IMR-90 (cell line): ENCODE data around the gene ADGRD1. TPM values are rescaled to one million over a fixed set of nuclear protein-coding genes. Genes with fewer than 3 reads are reported as not detected.
A peak's percentile ranks its signal among the peaks of the same experiment; 100 is the strongest.

Source experiments
- ATAC-seq: fragments of 200-7000 bp; cut with Tn5 transposase; 2 replicates; pipeline ENCODE4 v1.9.1; 2020; ENCODE audit warnings: low read depth, mild to moderate bottlenecking, moderate library complexity
- BruUV-seq: library from RNA; stranded (reverse); fragments of 400-500 nt; replicated peaks from 2 replicates; lab custom pipeline; 2021; lab: Mats Ljungman, UMichigan
- CTCF ChIA-PET: fragments of 300-600 bp; formaldehyde crosslinking; extraction: SDS; loops from one replicate; lab custom pipeline; 2021; ENCODE audit warnings: antibody characterized with exemption; lab: Yijun Ruan, JAX
- POLR2A ChIA-PET: fragments of 300-600 bp; sonication (Branson Sonifier 250); formaldehyde crosslinking; loops from one replicate; lab custom pipeline; 2022; ENCODE audit warnings: antibody characterized with exemption; ENCODE audit not compliant: unreplicated experiment; lab: Charles Lee
- DNase-seq: peaks from one replicate; pipeline ENCODE4 v3.0.0; 2013
- H2AFZ ChIP-seq: replicated peaks from 2 replicates; pipeline ENCODE3; 2013; ENCODE audit warnings: low read length, mild to moderate bottlenecking; ENCODE audit not compliant: poor library complexity
- H2AK5ac ChIP-seq: 2 replicates; pipeline ENCODE4 v1.6.1; 2013; ENCODE audit warnings: low read depth, low read length, inconsistent platforms
- H2AK9ac ChIP-seq: replicated peaks from 2 replicates; pipeline ENCODE3; 2013; ENCODE audit warnings: mild to moderate bottlenecking, low read depth, low read length, moderate library complexity; ENCODE audit not compliant: poor library complexity
- H2BK120ac ChIP-seq: 2 replicates; pipeline ENCODE4 v1.6.1; 2013; ENCODE audit warnings: low read depth, low read length, inconsistent platforms
- H2BK15ac ChIP-seq: 3 replicates; pipeline ENCODE4 v1.6.1; 2013; ENCODE audit warnings: low read depth, low read length, inconsistent platforms
- H2BK20ac ChIP-seq: 2 replicates; pipeline ENCODE4 v1.6.1; 2013; ENCODE audit warnings: low read depth, mild to moderate bottlenecking, inconsistent platforms, low read length, moderate library complexity
- H2BK5ac ChIP-seq: 2 replicates; pipeline ENCODE4 v1.6.1; 2013; ENCODE audit warnings: mild to moderate bottlenecking, low read depth, low read length, inconsistent platforms; ENCODE audit not compliant: poor library complexity, severe bottlenecking
- H3K14ac ChIP-seq: replicated peaks from 2 replicates; pipeline ENCODE4 v1.6.1; 2013; ENCODE audit warnings: low read depth, low read length, inconsistent platforms
- H3K18ac ChIP-seq: 2 replicates; pipeline ENCODE4 v1.6.1; 2013; ENCODE audit warnings: low read depth, low read length, control low read depth
- H3K23ac ChIP-seq: 2 replicates; pipeline ENCODE4 v1.6.1; 2013; ENCODE audit warnings: low read depth, low read length, inconsistent platforms
- H3K27ac ChIP-seq: 2 replicates; pipeline ENCODE4 v1.5.1; 2013; ENCODE audit warnings: mild to moderate bottlenecking, control low read depth, low read length; ENCODE audit not compliant: insufficient read depth
- H3K27me3 ChIP-seq: 2 replicates; pipeline ENCODE4 v1.6.1; 2013; ENCODE audit warnings: low read length; ENCODE audit not compliant: control insufficient read depth, insufficient read depth
- H3K36me3 ChIP-seq: 2 replicates; pipeline ENCODE4 v1.6.1; 2013; ENCODE audit warnings: low read length, mixed read lengths; ENCODE audit not compliant: control insufficient read depth, insufficient read depth
- H3K4ac ChIP-seq: 2 replicates; pipeline ENCODE4 v1.6.1; 2013; ENCODE audit warnings: low read depth, low read length, inconsistent platforms
- H3K4me1 ChIP-seq: 2 replicates; pipeline ENCODE4 v1.6.1; 2013; ENCODE audit warnings: low read length, mixed read lengths; ENCODE audit not compliant: control insufficient read depth, insufficient read depth
- H3K4me2 ChIP-seq: 2 replicates; pipeline ENCODE4 v1.6.1; 2013; ENCODE audit warnings: low read depth, mild to moderate bottlenecking, control low read depth, low read length, moderate library complexity
- H3K4me3 ChIP-seq: 2 replicates; pipeline ENCODE4 v1.5.1; 2013; ENCODE audit warnings: low read depth, mild to moderate bottlenecking, control low read depth, low read length, moderate library complexity; ENCODE audit not compliant: insufficient read depth
- H3K56ac ChIP-seq: 2 replicates; pipeline ENCODE4 v1.6.1; 2013; ENCODE audit warnings: low read length, inconsistent platforms; ENCODE audit not compliant: insufficient read depth; ENCODE audit errors: extremely low read depth
- H3K79me1 ChIP-seq, 2 experiments: 2 replicates each; pipeline ENCODE4 v1.6.1; 2013; ENCODE audit warnings: low read length in 2 of 2, inconsistent platforms in 1 of 2, low read depth in 1 of 2
- H3K9ac ChIP-seq: 2 replicates; pipeline ENCODE4 v1.6.1; 2013; ENCODE audit warnings: low read depth, low read length, control low read depth
- H3K9me1 ChIP-seq: 2 replicates; pipeline ENCODE4 v1.6.1; 2013; ENCODE audit warnings: low read length, inconsistent platforms; ENCODE audit not compliant: insufficient read depth
- H3K9me3 ChIP-seq: 2 replicates; pipeline ENCODE4 v1.6.1; 2013; ENCODE audit warnings: low read length; ENCODE audit not compliant: control insufficient read depth, insufficient read depth
- H4K20me1 ChIP-seq: 2 replicates; pipeline ENCODE4 v1.6.1; 2013; ENCODE audit warnings: low read length, inconsistent platforms; ENCODE audit not compliant: insufficient read depth
- H4K5ac ChIP-seq: 2 replicates; pipeline ENCODE4 v1.6.1; 2013; ENCODE audit warnings: mild to moderate bottlenecking, low read depth, low read length, control low read depth
- H4K8ac ChIP-seq, 2 experiments: 2 replicates each; pipeline ENCODE4 v1.6.1; 2013; ENCODE audit warnings: low read depth in 2 of 2, low read length in 2 of 2, control low read depth in 1 of 2, inconsistent platforms in 1 of 2
- H4K91ac ChIP-seq: 2 replicates; pipeline ENCODE4 v1.6.1; 2013; ENCODE audit warnings: low read depth, low read length, inconsistent platforms; ENCODE audit not compliant: insufficient read depth
- BHLHE40 ChIP-seq: fragments of 150-350 bp; IDR thresholded peaks from 2 replicates; pipeline ENCODE4 v1.6.1; 2016; ENCODE audit warnings: mild to moderate bottlenecking, low read depth, low read length
- CEBPB ChIP-seq: IDR thresholded peaks from 2 replicates; pipeline ENCODE4 v1.6.1; 2012; ENCODE audit warnings: low read depth, low read length, improper control_type of control experiment
- CHD1 ChIP-seq: IDR thresholded peaks from 2 replicates; pipeline ENCODE4 v1.6.1; 2012; ENCODE audit warnings: low read depth, low read length, improper control_type of control experiment
- CTCF ChIP-seq: conservative IDR thresholded peaks from 2 replicates; pipeline ENCODE4 v1.5.1; 2012; ENCODE audit warnings: mild to moderate bottlenecking, low read depth, low read length, improper control_type of control experiment
- ELK1 ChIP-seq: fragments of 150-350 bp; IDR thresholded peaks from 2 replicates; pipeline ENCODE4 v1.6.1; 2016; ENCODE audit warnings: low read depth, mild to moderate bottlenecking, low read length, moderate library complexity, borderline replicate concordance
- FOS ChIP-seq: fragments of 150-350 bp; IDR thresholded peaks from 2 replicates; pipeline ENCODE4 v1.6.1; 2016; ENCODE audit warnings: low read depth, low read length
- MAFK ChIP-seq: IDR thresholded peaks from 2 replicates; pipeline ENCODE4 v1.6.1; 2012; ENCODE audit warnings: low read depth, low read length, improper control_type of control experiment
- MAZ ChIP-seq: IDR thresholded peaks from 2 replicates; pipeline ENCODE4 v1.6.1; 2012; ENCODE audit warnings: low read depth, mild to moderate bottlenecking, low read length, improper control_type of control experiment, moderate library complexity, borderline replicate concordance
- MXI1 ChIP-seq: IDR thresholded peaks from 2 replicates; pipeline ENCODE4 v1.6.1; 2012; ENCODE audit warnings: low read depth, mild to moderate bottlenecking, low read length, moderate library complexity, borderline replicate concordance
- NFE2L2 ChIP-seq: fragments of 150-350 bp; IDR thresholded peaks from 2 replicates; pipeline ENCODE4 v1.6.1; 2016; ENCODE audit warnings: low read depth, mild to moderate bottlenecking, low read length
- POLR2A ChIP-seq: IDR thresholded peaks from 2 replicates; pipeline ENCODE4 v1.6.1; 2012; ENCODE audit warnings: mild to moderate bottlenecking, low read depth, low read length
- RAD21 ChIP-seq: IDR thresholded peaks from 2 replicates; pipeline ENCODE4 v1.6.1; 2012; ENCODE audit warnings: low read length, improper control_type of control experiment
- RCOR1 ChIP-seq: IDR thresholded peaks from 2 replicates; pipeline ENCODE4 v1.6.1; 2012; ENCODE audit warnings: mild to moderate bottlenecking, low read length, improper control_type of control experiment; ENCODE audit not compliant: insufficient replicate concordance
- RFX5 ChIP-seq: IDR thresholded peaks from 2 replicates; pipeline ENCODE4 v1.8.0; 2012; ENCODE audit warnings: low read depth, mild to moderate bottlenecking, low read length, moderate library complexity
- SMC3 ChIP-seq: fragments of 150-350 bp; IDR thresholded peaks from 2 replicates; pipeline ENCODE4 v1.6.1; 2016; ENCODE audit warnings: low read depth, mild to moderate bottlenecking, antibody characterized with exemption, low read length, moderate library complexity
- WGBS, 2 experiments: methylation state at CpG; one replicate each; pipeline versions ENCODE4 v1.1.5 to v1.1.7; 2013; ENCODE audit warnings: missing lambda C conversion rate in 2 of 2; ENCODE audit not compliant: insufficient read length in 1 of 2; ENCODE audit errors: extremely low coverage in 2 of 2; 5-methylcytosine and 5-hydroxymethylcytosine counted together
- dilution Hi-C: fragments of 300-500 bp; cut with HindIII; formaldehyde crosslinking; loops from one replicate; pipeline ENCODE4 v1.14.3; 2018; ENCODE audit warnings: low sequenced_read_pairs; ENCODE audit not compliant: unreplicated experiment
- in situ Hi-C: fragments of 300-500 bp; cut with MboI; formaldehyde crosslinking; loops from 3 replicates; pipeline ENCODE4 v1.14.3; 2019; ENCODE audit warnings: low sequenced_read_pairs, inconsistent platforms, mixed read lengths
- intact Hi-C: fragments of 100-400 bp; cut with micrococcal nuclease; formaldehyde crosslinking; loops from 2 replicates; pipeline ENCODE4 v1.10.0; 2022
- polyA plus RNA-seq, 3 experiments: library from polyadenylated mRNA; depleted of rRNA; stranded (reverse); fragments of >200 nt; gene quantifications; 2 replicates each; pipeline ENCODE4 v1.2.3, GENCODE V29; 2012; ENCODE audit warnings: low replicate concordance in 1 of 3
- total RNA-seq: library from RNA; depleted of rRNA; stranded (reverse); fragments of >200 nt; gene quantifications from 2 replicates; pipeline ENCODE4 v1.2.3, GENCODE V29; 2012
- TF ChIP-seq, protein P1 (sequence below): fragments of 150-350 bp; IDR thresholded peaks from 2 replicates; pipeline ENCODE4 v1.6.1; 2017; ENCODE audit warnings: mild to moderate bottlenecking, antibody characterized with exemption, low read length, low read depth

ADGRD1 gene
- total and polyA plus RNA-seq, 2 of the 4 experiments (the other 2 are of a cell fraction) = not detected

DNA sequence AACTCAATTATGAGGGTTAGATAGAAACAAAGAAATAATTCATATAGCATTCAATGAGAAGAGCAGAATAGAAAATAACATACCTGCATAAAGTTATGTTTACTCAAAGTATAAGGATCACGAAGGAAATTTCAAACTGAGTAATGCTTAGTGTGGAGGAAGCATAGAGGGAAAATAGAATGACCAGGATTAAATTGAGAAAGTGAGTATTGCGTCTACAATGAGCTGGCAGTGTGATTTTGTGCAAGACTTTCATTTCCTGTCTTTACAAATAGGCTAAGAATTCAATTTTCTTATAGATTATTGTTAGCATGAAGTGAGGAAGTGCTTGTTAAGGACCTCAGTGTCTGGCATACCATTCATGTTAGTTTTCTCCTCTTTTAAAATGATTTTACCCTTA is 12.0 kb downstream of the ADGRD1 start:
- Histone ChIP-seq H3K4me2 (no peak overlapping the region), H3K4me1 (no peaks in the 10 kb centered on the region), H4K20me1 (no peaks in the 10 kb centered on the region), H3K27ac (no peak overlapping the region), H2BK15ac (no peak overlapping the region), H4K91ac (no peak overlapping the region), H3K56ac (no peak overlapping the region), H3K9me3 (peaks cover 10% of the 10 kb centered on the region; the same call in 1 of the 2 replicates), H3K9ac (no peak overlapping the region), H3K9me1 (no peaks in the 10 kb centered on the region), H2BK120ac (no peak overlapping the region), H3K4me3 (no peak overlapping the region), H2AK5ac (no peak overlapping the region), H3K18ac (no peak overlapping the region), H2BK20ac (no peak overlapping the region), H3K14ac (no peak overlapping the region), H4K5ac (no peak overlapping the region), H3K23ac (no peak overlapping the region), H4K8ac (no peak overlapping the region), H2BK5ac (no peak overlapping the region), H3K4ac (no peak overlapping the region), H3K79me1 (no peaks in the 10 kb centered on the region), H2AK9ac (no peak overlapping the region), H2AFZ (no peak overlapping the region), H3K36me3 (no peaks in the 10 kb centered on the region), H3K27me3 (no peaks in the 10 kb centered on the region)
- dilution Hi-C loops = no loop called here
- TF ChIP-seq CEBPB = no peak
- TF ChIP-seq MXI1 = no peak
- TF ChIP-seq MAFK = no peak
- no peak for TF ChIP-seq FOS
- TF ChIP-seq POLR2A = no peak
- TF ChIP-seq, protein P1, sequence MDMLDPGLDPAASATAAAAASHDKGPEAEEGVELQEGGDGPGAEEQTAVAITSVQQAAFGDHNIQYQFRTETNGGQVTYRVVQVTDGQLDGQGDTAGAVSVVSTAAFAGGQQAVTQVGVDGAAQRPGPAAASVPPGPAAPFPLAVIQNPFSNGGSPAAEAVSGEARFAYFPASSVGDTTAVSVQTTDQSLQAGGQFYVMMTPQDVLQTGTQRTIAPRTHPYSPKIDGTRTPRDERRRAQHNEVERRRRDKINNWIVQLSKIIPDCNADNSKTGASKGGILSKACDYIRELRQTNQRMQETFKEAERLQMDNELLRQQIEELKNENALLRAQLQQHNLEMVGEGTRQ = no peak
- no peak for TF ChIP-seq NFE2L2
- TF ChIP-seq CTCF = no peak
- no peak for TF ChIP-seq ELK1
- TF ChIP-seq CHD1 = no peak
- no peak for TF ChIP-seq SMC3
- TF ChIP-seq BHLHE40 = no peak
- TF ChIP-seq RCOR1 = no peak
- TF ChIP-seq RAD21 = no peak
- TF ChIP-seq MAZ = no peak
- TF ChIP-seq RFX5 = no peak
- intact Hi-C loops = no loop called here
- in situ Hi-C loops = no loop called here
- no CpG with 5 or more reads among the region's 2 CpGs for WGBS, 2 experiments
- BruUV-seq = no TSS peak
- ATAC-seq (peak; percentile 11; the same call in 1 of the 2 replicates), DNase-seq (no peak)
- ChIA-PET POLR2A (no interaction called here), CTCF (no interaction called here)
